Stimulated activated CD4-positive, alpha-beta T cell treated with anti-CD3 and anti-CD28 coated beads, Interleukin-4, amount 100 ng/mL, for 48 hours (primary cell): Measurements from ENCODE around the gene TICAM1.
A peak's percentile ranks its signal among the peaks of the same experiment; 100 is the strongest.
"Not testable (repeated sequence)": the region's sequence is repeated elsewhere in the genome, so short reads cannot be mapped to it uniquely, and the experiment has no call there.

Experiments used
- DNase-seq, 2 donors: peaks; one replicate each; pipeline ENCODE4 v3.0.0-alpha.2; 2020; ENCODE audit warnings: low read depth in 2 of 2

The TICAM1 gene

GRCh38 chr19:4831304-4831978, at the start of gene TICAM1:
TICAM1 (minus strand) TSS chr19:4831712; CDS start chr19:4818377, 13,335 bp downstream.
- peak; percentile 62 to 77 for DNase-seq

DNA sequence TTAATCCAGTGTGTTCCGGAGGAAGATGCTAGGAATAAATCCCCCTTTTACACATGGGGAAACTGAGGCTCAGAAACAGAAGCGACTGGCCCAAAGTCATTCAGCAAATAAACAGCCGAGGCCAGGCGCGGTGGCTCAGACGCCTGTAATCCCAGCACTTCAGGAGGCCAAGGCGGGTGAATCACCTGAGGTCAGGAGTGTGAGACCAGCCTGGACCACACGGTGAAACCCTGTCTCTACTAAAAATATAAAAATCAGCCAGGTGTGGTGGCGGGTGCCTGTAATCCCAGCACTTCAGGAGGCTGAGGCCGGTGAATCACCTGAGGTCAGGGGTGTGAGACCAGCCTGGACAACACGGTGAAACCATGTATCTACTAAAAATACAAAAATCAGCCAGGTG, 47.5 kb upstream of the TICAM1 start:
- no peak for DNase-seq

- DNase-seq, result no peak
Observed at GRCh38 chr19:4878491-4878968, 47.0 kb upstream of the TICAM1 start.

- DNase-seq, result no peak
Observed at GRCh38 chr19:4877753-4878490, 46.4 kb upstream of the TICAM1 start.

GRCh38 chr19:4873930-4874329, 42.4 kb upstream of the TICAM1 start:
- no peak for DNase-seq

GRCh38 chr19:4871711-4872110, 40.2 kb upstream of the TICAM1 start:
- no peak for DNase-seq

DNA sequence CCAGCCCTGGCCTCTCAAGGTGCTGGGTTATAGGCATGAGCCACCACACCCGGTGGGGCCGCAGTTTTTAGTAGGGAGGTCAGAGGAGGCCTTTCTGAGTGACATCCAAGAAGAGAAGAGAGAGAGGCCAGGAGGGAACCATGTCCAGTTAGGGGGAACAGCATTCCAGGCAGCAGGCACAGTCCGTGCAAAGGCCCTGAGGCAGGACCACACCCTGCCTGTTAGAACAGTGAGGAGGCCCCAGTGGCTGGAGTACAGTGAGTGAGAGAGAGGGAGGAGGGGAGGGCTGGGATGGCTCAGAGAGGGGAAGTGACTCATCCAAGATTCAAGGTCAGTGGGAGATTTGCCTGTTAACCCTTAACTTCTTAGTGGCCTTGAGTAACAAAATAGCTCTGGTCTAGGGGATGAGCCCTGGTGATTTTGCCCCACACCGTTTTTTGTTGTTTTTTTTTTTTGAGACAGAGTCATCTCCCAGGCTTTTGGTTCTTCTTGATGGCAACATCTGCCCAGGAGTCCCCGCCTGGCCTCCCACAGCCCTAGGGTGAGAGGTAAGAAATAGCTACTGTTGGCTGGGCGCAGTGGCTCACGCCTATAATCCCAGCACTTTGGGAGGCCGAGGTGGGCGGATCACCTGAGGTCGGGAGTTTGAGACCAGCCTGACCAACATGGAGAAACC, 38.7 kb upstream of the TICAM1 start:
- DNase-seq, result peak in 1 of 2 donors; percentile 30

DNA sequence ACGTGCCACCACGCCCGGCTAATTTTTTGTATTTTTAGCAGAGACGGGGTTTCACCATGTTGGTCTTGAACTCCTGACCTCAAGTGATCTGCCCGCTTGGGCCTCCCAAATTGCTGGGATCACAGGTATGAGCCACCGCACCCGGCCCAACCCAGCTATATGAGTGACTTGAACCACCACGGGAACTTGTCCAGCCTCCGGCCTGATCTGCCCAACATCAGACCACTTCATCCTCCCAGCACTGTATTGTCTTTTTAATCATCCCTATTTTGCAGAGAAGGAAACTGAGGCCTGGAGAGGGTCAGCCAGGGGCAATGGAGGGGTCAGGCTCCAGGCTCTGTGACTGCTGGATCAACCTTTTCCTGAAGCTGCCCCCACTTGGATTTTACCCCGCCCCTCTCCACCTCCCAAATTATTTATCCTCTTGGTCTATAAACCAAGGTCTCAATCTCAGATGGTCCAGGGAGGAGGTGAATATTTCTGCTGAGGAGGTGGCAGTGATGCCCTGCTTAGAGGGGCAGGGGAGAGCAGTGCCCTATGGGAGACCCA, 36.8 kb upstream of the TICAM1 start:
- DNase-seq, result no peak

- DNase-seq, result peak; percentile 92 to 98
Observed at GRCh38 chr19:4867534-4868285, 36.2 kb upstream of the TICAM1 start, which contains the start of gene PLIN3. PLIN3 (minus strand) TSS chr19:4867667; CDS start chr19:4861394, 6,273 bp downstream.

DNA sequence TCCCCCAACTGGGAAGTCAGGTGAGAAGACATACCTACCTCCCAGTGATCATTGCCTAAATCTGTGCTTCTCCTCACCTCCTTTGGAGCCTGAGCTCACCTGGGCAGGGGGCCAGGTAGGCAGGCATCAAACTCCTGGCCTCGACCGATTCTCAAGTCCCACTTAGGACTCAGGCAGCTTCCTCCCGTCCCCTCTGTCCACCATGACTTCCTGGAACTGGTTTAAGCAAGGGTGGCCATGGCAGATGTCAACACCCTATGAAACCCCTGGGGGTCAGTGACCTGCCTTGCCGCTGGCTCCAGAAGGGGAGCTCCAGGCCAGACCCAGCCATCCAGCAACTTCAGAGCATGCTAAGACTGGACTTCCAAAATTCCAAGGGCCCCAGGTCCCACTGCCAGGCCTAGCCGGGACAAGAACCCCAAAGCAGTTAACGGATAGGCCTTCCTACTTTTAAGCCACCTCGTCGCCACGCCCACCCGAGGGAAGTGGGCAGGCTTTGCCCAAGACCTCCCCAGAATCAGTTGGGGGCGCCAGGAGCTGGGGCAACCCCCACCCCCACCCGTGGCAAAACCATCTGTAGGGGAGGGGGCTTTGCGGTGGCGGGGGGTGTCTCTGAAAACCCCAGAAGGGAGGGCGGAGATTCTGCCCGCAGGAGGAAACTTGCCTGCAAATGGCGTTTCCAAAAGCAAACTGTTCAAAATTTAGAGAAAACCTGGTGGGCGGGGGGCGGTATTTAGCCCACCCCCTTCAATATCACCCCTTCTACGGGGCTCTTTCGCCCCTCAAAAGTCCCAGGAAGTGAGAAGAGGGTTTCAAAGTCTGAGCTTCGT, 35.3 kb upstream of the TICAM1 start:
- peak; percentile 28 to 38 for DNase-seq

DNA sequence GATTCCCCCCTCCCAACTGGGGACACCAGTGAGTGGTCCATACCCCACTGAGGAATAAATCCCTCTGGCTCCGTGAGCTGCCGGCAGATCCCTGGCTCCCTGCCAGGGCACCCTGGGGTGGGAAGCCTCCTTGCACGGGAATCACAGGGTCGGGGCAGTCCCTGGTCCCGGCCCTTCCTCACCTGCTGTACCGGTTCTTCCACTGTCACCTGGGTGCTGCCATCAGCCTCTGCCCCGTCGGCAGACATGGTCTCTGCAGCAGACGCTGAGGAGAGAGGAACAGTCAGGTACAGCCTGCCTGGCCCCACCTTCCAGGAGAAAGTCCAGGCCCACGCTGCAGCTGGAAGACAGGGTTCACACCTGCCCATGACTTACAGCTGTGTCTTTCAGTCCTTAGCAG, 29.6 kb upstream of the TICAM1 start:
- no peak for DNase-seq

- no peak for DNase-seq
Observed at GRCh38 chr19:4859697-4860096, 28.2 kb upstream of the TICAM1 start.

DNA sequence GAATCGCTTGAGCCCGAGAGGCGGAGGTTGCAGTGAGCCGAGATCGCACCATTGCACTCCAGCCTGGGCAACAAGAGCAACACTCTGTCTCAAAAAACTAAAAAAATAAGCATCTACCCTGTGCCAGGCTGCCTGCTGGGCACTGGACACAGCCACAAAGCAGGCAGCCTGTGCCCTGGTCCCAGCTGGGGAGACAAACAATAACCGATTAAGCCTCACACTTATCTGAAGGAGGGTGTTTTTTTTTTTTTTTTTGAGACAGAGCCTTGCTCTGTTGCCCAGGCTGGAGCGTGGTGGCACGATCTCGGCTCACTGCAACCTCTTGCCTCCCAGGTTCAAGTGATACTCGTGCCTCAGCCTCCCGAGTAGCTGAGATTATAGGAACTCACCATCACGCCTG, 25.0 kb upstream of the TICAM1 start:
- DNase-seq, result not testable (repeated sequence)

GRCh38 chr19:4853506-4853905, 22.0 kb upstream of the TICAM1 start:
- DNase-seq, result not testable (repeated sequence)

DNA sequence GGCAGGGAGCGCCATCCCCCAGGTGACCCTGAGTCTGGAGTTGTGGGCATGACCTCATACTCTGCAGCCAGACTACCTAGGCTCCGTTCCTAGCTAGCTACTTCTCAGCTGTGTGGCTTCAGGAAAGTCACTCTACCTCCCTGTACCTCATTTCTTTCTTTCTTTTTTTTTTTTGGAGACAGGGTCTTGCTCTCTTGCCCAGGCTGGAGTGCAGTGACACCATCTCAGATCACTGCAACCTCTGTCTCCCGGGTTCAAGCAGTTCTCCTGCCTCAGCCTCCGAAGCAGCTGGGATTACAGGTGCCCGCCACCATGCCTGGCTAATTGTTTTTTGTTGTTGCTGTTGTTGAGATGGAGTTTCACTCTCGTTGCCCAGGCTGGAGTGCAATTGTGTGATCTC, 21.0 kb upstream of the TICAM1 start:
- no peak for DNase-seq

DNA sequence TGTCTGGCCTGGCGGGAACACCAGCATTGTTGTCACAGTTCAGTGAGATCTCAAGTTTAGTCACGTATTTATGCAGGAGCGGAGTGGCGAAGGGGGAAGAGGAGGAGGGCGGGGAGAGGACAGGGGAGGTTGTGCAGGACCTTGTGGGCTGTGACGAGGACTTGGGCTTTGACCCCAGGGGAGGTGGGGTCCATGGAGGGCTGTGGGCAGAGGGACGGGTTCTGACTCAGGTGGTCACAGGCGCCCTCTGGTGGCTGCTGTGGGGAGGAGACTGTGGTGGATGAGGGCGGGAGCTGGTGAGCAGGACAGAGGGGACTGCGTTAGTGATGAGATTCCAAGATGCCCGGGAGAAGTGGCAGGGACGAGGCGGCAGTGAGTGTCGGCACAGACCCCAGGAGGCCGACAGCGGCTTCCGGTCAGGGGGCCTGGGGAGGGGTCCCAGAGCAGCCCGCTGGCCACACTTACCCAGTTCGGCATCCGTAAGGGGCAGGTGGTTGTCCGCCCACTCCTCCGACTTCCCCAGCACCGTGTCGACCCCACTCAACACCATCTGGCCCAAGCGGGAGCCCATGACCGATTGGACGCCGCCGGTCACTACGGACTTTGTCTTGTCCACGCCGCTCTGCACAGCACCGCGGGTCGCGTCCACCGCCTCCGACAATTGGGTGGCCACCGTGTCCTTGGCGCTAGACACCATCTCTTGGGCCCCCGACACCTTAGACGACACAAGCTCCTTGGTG, 20.2 kb upstream of the TICAM1 start:
- peak; percentile 70 to 72 for DNase-seq

DNA sequence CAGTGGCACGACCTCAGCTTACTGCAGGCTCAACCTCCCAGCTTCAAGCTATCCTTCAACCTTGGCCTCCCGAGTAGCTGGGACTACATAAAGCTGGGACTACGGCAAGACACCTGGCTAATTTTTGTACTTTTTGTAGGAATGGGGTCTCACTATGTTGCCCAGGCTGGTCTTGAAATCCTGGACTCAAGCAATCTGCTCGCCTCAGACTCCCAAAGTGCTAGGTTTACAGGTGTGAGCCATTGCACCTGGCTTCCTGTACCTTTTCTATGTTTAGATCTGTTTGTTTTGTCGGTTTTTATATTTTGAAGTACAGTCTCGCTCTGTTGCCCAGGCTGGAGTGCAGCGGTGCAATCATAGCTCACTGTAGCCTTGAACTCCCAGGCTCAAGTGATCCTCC, 17.5 kb upstream of the TICAM1 start:
- DNase-seq, result no peak

DNA sequence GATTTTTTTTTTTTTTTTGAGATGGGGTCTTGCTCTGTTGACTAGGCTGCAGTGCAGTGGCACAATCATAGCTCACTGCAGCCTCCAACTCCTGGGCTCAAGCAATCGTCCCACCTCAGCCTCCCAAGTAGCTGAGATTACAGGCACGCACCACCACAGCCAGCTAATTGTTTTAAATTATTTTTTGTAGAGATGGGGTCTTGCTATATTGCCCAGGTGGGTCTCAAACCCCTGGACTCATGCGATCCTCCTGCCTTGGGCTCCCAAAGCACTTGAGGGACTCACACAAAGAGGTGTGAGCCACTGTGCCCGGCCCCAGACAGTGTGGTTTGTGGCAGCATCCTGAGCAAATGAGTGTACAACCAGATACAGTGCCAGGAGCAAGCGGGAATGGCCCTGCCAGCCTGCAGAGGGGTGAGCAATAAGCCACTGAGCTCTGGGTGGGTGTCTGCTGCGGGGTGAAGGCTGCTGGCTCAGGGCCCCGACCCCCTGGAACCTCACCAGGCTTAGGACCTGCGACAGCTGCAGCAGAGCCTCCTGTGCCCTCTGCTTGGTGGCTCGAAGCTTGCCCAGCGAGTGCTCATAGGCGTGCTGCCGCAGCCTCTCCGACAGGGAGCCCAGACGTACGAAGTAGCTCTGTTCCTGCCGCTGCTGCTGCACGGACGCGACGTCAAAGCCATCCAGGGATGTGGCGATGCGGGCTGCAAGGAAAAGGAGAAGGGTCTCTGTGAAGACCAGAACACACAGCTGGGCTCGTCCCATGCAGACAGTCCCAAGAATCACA, 15.9 kb upstream of the TICAM1 start:
- DNase-seq, result no peak

- not testable (repeated sequence) for DNase-seq
Observed at GRCh38 chr19:4845975-4846374, 14.5 kb upstream of the TICAM1 start.
